NB4 (cell line): ENCODE measurements around the gene VCAM1.

ENCODE experiments used
- CTCF ChIP-seq: IDR thresholded peaks from one replicate; pipeline ENCODE4 v1.5.1; 2012; ENCODE audit warnings: low read depth, low read length
- MAX ChIP-seq: IDR thresholded peaks from 2 replicates; pipeline ENCODE4 v1.6.1; 2011; ENCODE audit warnings: low read depth, low read length
- POLR2A ChIP-seq: IDR thresholded peaks from 2 replicates; pipeline ENCODE4 v1.6.1; 2011; ENCODE audit warnings: mild to moderate bottlenecking; ENCODE audit not compliant: insufficient read length; ENCODE audit errors: extremely low read depth

- no peak for TF ChIP-seq CTCF
- TF ChIP-seq POLR2A, result no peak
- no peak for TF ChIP-seq MAX
Observed at GRCh38 chr1:100746542-100746932, 27.0 kb downstream of the VCAM1 start.
